Liver (tissue), 9 donors: Measurements from ENCODE around the gene TEX51. TPM values are rescaled to one million over a fixed set of nuclear protein-coding genes. Genes with fewer than 3 reads are reported as not detected.

Experiments
- DNase-seq: peaks from one replicate; pipeline ENCODE4 v3.0.0-alpha.2; 2017; ENCODE audit warnings: low spot score
- H3K27ac ChIP-seq, 2 donors: one replicate each; pipeline ENCODE4 v1.7.0; 2013; ENCODE audit warnings: inconsistent platforms in 2 of 2, low read length in 2 of 2, control low read depth in 1 of 2, low read depth in 1 of 2, mild to moderate bottlenecking in 1 of 2
- H3K27me3 ChIP-seq, 4 donors: one replicate each; pipeline versions ENCODE4 v1.6.1 to v1.7.0; 2013; ENCODE audit warnings: low read length in 3 of 4, inconsistent platforms in 1 of 4, mild to moderate bottlenecking in 1 of 4, moderate library complexity in 1 of 4; ENCODE audit not compliant: control insufficient read depth in 4 of 4, insufficient read depth in 4 of 4
- H3K36me3 ChIP-seq, 4 donors: one replicate each; pipeline versions ENCODE4 v1.6.1 to v1.7.0; 2013; ENCODE audit warnings: low read length in 3 of 4, mild to moderate bottlenecking in 3 of 4, low read depth in 1 of 4, moderate library complexity in 1 of 4; ENCODE audit not compliant: control insufficient read depth in 4 of 4, insufficient read depth in 3 of 4
- H3K4me1 ChIP-seq, 4 donors: one replicate each; pipeline versions ENCODE4 v1.6.1 to v1.7.0; 2013; ENCODE audit warnings: low read length in 3 of 4, mild to moderate bottlenecking in 3 of 4, moderate library complexity in 1 of 4; ENCODE audit not compliant: control insufficient read depth in 4 of 4, insufficient read depth in 4 of 4
- H3K4me3 ChIP-seq, 3 donors: one replicate each; pipeline versions ENCODE4 v1.6.1 to v1.7.0; 2013; ENCODE audit warnings: low read length in 3 of 3, control low read depth in 1 of 3, low read depth in 1 of 3, mild to moderate bottlenecking in 1 of 3
- H3K9ac ChIP-seq, 2 donors: one replicate each; pipeline ENCODE4 v1.7.0; 2013; ENCODE audit warnings: low read length in 2 of 2, mild to moderate bottlenecking in 2 of 2, moderate library complexity in 2 of 2, control low read depth in 1 of 2, low read depth in 1 of 2
- H3K9me3 ChIP-seq, 4 donors: one replicate each; pipeline versions ENCODE4 v1.6.1 to v1.7.0; 2013; ENCODE audit warnings: low read length in 3 of 4; ENCODE audit not compliant: control insufficient read depth in 4 of 4
- ATF3 ChIP-seq: IDR thresholded peaks from 2 replicates; pipeline ENCODE4 v1.6.1; 2016; ENCODE audit warnings: antibody characterized with exemption
- CTCF ChIP-seq: fragments of 150-350 bp; IDR thresholded peaks from 2 replicates; pipeline ENCODE4 v1.5.1; 2017; ENCODE audit warnings: improper control_type of control experiment, low read depth, low read length; ENCODE audit not compliant: missing input control
- EGR1 ChIP-seq, 2 donors: IDR thresholded peaks; 2 replicates each; pipeline ENCODE4 v1.6.1; 2016 to 2018; ENCODE audit warnings: antibody characterized with exemption in 2 of 2, low read depth in 2 of 2
- FOXA1 ChIP-seq: IDR thresholded peaks from 2 replicates; pipeline ENCODE4 v1.6.1; 2016; ENCODE audit warnings: antibody characterized with exemption
- FOXA2 ChIP-seq: IDR thresholded peaks from 2 replicates; pipeline ENCODE4 v1.6.1; 2016; ENCODE audit warnings: antibody characterized with exemption
- GABPA ChIP-seq, 2 donors: IDR thresholded peaks in 1 of 2; conservative IDR thresholded peaks in 1 of 2; 2 replicates each; pipeline ENCODE4 v1.6.1; 2016; ENCODE audit warnings: antibody characterized with exemption in 2 of 2, mild to moderate bottlenecking in 1 of 2, moderate library complexity in 1 of 2
- HNF4A ChIP-seq, 2 donors: conservative IDR thresholded peaks; 2 replicates each; pipeline ENCODE4 v1.6.1; 2016; ENCODE audit warnings: antibody characterized with exemption in 2 of 2, mild to moderate bottlenecking in 2 of 2
- HNF4G ChIP-seq: IDR thresholded peaks from 2 replicates; pipeline ENCODE4 v1.6.1; 2016; ENCODE audit warnings: antibody characterized with exemption
- JUND ChIP-seq, 2 donors: IDR thresholded peaks; 2 replicates each; pipeline ENCODE4 v1.6.1; 2016; ENCODE audit warnings: antibody characterized with exemption in 2 of 2
- MAX ChIP-seq: IDR thresholded peaks from 2 replicates; pipeline ENCODE4 v1.6.1; 2016; ENCODE audit warnings: antibody characterized with exemption
- NR2F2 ChIP-seq: IDR thresholded peaks from 2 replicates; pipeline ENCODE4 v1.6.1; 2016; ENCODE audit warnings: antibody characterized with exemption
- RAD21 ChIP-seq, 2 donors: IDR thresholded peaks; 2 replicates each; pipeline ENCODE4 v1.6.1; 2016; ENCODE audit warnings: antibody characterized with exemption in 2 of 2, mild to moderate bottlenecking in 2 of 2
- REST ChIP-seq: IDR thresholded peaks from 2 replicates; pipeline ENCODE4 v1.6.1; 2016; ENCODE audit warnings: antibody characterized with exemption, mild to moderate bottlenecking
- RXRA ChIP-seq, 2 donors: IDR thresholded peaks; 2 replicates each; pipeline ENCODE4 v1.6.1; 2017 to 2018; ENCODE audit warnings: antibody characterized with exemption in 2 of 2, mild to moderate bottlenecking in 1 of 2
- SP1 ChIP-seq: IDR thresholded peaks from 2 replicates; pipeline ENCODE4 v1.6.1; 2018; ENCODE audit warnings: antibody characterized with exemption, mild to moderate bottlenecking
- TAF1 ChIP-seq: conservative IDR thresholded peaks from 2 replicates; pipeline ENCODE4 v1.6.1; 2016; ENCODE audit warnings: antibody characterized with exemption, mild to moderate bottlenecking
- YY1 ChIP-seq: IDR thresholded peaks from 2 replicates; pipeline ENCODE4 v1.6.1; 2016; ENCODE audit warnings: antibody characterized with exemption, mild to moderate bottlenecking
- ZBTB33 ChIP-seq: IDR thresholded peaks from 2 replicates; pipeline ENCODE4 v1.6.1; 2016; ENCODE audit warnings: antibody characterized with exemption
- WGBS: extraction: QIAGEN DNeasy Blood & Tissue Kit; methylation state at CpG from one replicate; pipeline ENCODE4 v1.1.7; 2013; 5-methylcytosine and 5-hydroxymethylcytosine counted together
- polyA plus RNA-seq, 2 donors: library from polyadenylated mRNA; stranded (reverse) in 1 of 2; unstranded in 1 of 2; fragments of 200-250 nt in 1 of 2; fragments of >200 nt in 1 of 2; fragmentation: Nextera tagmentation in 1 of 2; extraction: Ambion mirVana in 1 of 2; gene quantifications; one replicate each; pipeline versions ENCODE4 v1.2.1 to v1.2.3, GENCODE V29; 2013 to 2015
- total RNA-seq, 2 donors: library from RNA; depleted of rRNA; stranded (reverse); fragments of >200 nt; gene quantifications; one replicate each; pipeline ENCODE4 v1.2.3, GENCODE V29; 2014
- donor health status: healthy.
- donor health status: healthy.
- donor health status: healthy.
- donor health status: healthy.
- donor health status: healthy.

Gene TEX51
- total and polyA plus RNA-seq, 4 donors, result not detected

- peaks cover 0 to 4% (median 0%) of the 10 kb centered on the region in 4 donors for H3K27me3 ChIP-seq
- no peaks in the 10 kb centered on the region for H3K36me3 ChIP-seq
- DNase-seq, result no peak
- TF ChIP-seq HNF4G, result no peak
- TF ChIP-seq FOXA1, result no peak
- no peak for TF ChIP-seq YY1
- TF ChIP-seq HNF4A (conservative IDR thresholded peaks at IDR 0.05), result no peak
- no peak for TF ChIP-seq NR2F2
- no peak for TF ChIP-seq JUND (IDR thresholded peaks at IDR 0.05)
- no peak for TF ChIP-seq REST
- TF ChIP-seq FOXA2, result no peak
- no peak for TF ChIP-seq EGR1 (IDR thresholded peaks at IDR 0.05; ENCODE audit: low read depth in 2 of 2)
- TF ChIP-seq GABPA (IDR thresholded peaks at IDR 0.05 in 1 of 2, conservative IDR thresholded peaks at IDR 0.05 in 1 of 2), result no peak
- H3K4me3 ChIP-seq, result no peak overlapping the region
- no peak overlapping the region for H3K9ac ChIP-seq
- no peaks in the 10 kb centered on the region for H3K9me3 ChIP-seq
- H3K27ac ChIP-seq, result no peak overlapping the region
- no peaks in the 10 kb centered on the region for H3K4me1 ChIP-seq
Measured at GRCh38 chr2:126859631-126860030, 39.1 kb upstream of the TEX51 start.

GRCh38 chr2:126860385-126860784, 38.3 kb upstream of the TEX51 start:
- Histone ChIP-seq H3K36me3 (no peaks in the 10 kb centered on the region), H3K4me1 (no peaks in the 10 kb centered on the region), H3K27ac (no peak overlapping the region), H3K27me3 (peaks cover 0 to 4% (median 0%) of the 10 kb centered on the region in 4 donors), H3K9ac (no peak overlapping the region), H3K9me3 (no peaks in the 10 kb centered on the region), H3K4me3 (no peak overlapping the region)
- WGBS, result 73% methylated on average over 2 of the region's 2 CpGs
- TF ChIP-seq NR2F2, result no peak
- no peak for TF ChIP-seq RAD21 (IDR thresholded peaks at IDR 0.05)
- TF ChIP-seq SP1, result no peak
- TF ChIP-seq MAX, result no peak
- no peak for TF ChIP-seq ATF3
- no peak for TF ChIP-seq EGR1 (IDR thresholded peaks at IDR 0.05; ENCODE audit: low read depth in 2 of 2)
- no peak for TF ChIP-seq JUND (IDR thresholded peaks at IDR 0.05)
- TF ChIP-seq FOXA2, result no peak
- no peak for TF ChIP-seq YY1
- TF ChIP-seq HNF4G, result no peak
- no peak for TF ChIP-seq GABPA (IDR thresholded peaks at IDR 0.05 in 1 of 2, conservative IDR thresholded peaks at IDR 0.05 in 1 of 2)
- no peak for TF ChIP-seq TAF1
- TF ChIP-seq HNF4A (conservative IDR thresholded peaks at IDR 0.05), result no peak
- TF ChIP-seq CTCF, result no peak
- no peak for TF ChIP-seq REST
- no peak for TF ChIP-seq ZBTB33
- TF ChIP-seq FOXA1, result no peak
- no peak for TF ChIP-seq RXRA (IDR thresholded peaks at IDR 0.05)
- no peak for DNase-seq
